Small intestine (tissue), 7 donors: Measurements from ENCODE around the gene GFY. TPM values are rescaled to one million over a fixed set of nuclear protein-coding genes. Genes with fewer than 3 reads are reported as not detected.
A peak's percentile ranks its signal among the peaks of the same experiment; 100 is the strongest.

ENCODE experiments used
- DNase-seq, 2 donors: peaks; one replicate each; pipeline versions ENCODE4 v3.0.0 to v3.0.0-alpha.2; 2013
- FAIRE-seq: peaks from 2 replicates; lab custom pipeline; 2012; peaks lifted over from hg19 to GRCh38; lab: Jason Lieb, UNC
- H3K27ac ChIP-seq, 3 donors: one replicate each; pipeline ENCODE4 v1.5.1; 2013; ENCODE audit warnings: low read length in 2 of 3, mild to moderate bottlenecking in 2 of 3, control low read depth in 1 of 3, inconsistent platforms in 1 of 3, low read depth in 1 of 3, moderate library complexity in 1 of 3
- H3K27me3 ChIP-seq, 3 donors: one replicate each; pipeline ENCODE4 v1.6.1; 2013; ENCODE audit warnings: low read length in 3 of 3, inconsistent platforms in 1 of 3; ENCODE audit not compliant: control insufficient read depth in 3 of 3, insufficient read depth in 3 of 3
- H3K36me3 ChIP-seq, 3 donors: one replicate each; pipeline ENCODE4 v1.6.1; 2013; ENCODE audit warnings: low read length in 3 of 3, inconsistent platforms in 1 of 3, low read depth in 1 of 3, mild to moderate bottlenecking in 1 of 3, moderate library complexity in 1 of 3; ENCODE audit not compliant: control insufficient read depth in 3 of 3, insufficient read depth in 2 of 3
- H3K4me1 ChIP-seq, 3 donors: one replicate each; pipeline ENCODE4 v1.6.1; 2013; ENCODE audit warnings: low read length in 2 of 3, inconsistent platforms in 1 of 3, low read depth in 1 of 3, mild to moderate bottlenecking in 1 of 3, moderate library complexity in 1 of 3; ENCODE audit not compliant: control insufficient read depth in 3 of 3, insufficient read depth in 2 of 3
- H3K4me3 ChIP-seq, 3 donors: one replicate each; pipeline ENCODE4 v1.5.1; 2013; ENCODE audit warnings: low read length in 3 of 3, control low read depth in 1 of 3, inconsistent platforms in 1 of 3, low read depth in 1 of 3, mild to moderate bottlenecking in 1 of 3, moderate library complexity in 1 of 3
- H3K9me3 ChIP-seq, 2 donors: one replicate each; pipeline ENCODE4 v1.6.1; 2013; ENCODE audit warnings: low read depth in 1 of 2, low read length in 1 of 2; ENCODE audit not compliant: control insufficient read depth in 2 of 2, insufficient read depth in 1 of 2
- whole genome bisulfite sequencing, 3 donors: extraction: QIAGEN DNeasy Blood & Tissue Kit; methylation state at CpG; one replicate each; pipeline ENCODE4 v1.1.7; 2013; 5-methylcytosine and 5-hydroxymethylcytosine counted together
- polyA plus RNA-seq, 4 donors: library from polyadenylated mRNA; stranded (reverse) in 3 of 4; unstranded in 1 of 4; fragments of 200-250 nt in 3 of 4; fragments of 120-200 nt in 1 of 4; gene quantifications; one replicate each; pipeline versions ENCODE4 v1.2.1 to v1.2.3, GENCODE V29; 2013
- donor health status: healthy with polysubstance abuse.
- donor health status: control.
- donor health status: control.
- donor health status: Bipolar disorder and iron deficiency.
- donor health status: healthy.

Gene GFY
- polyA plus RNA-seq, 4 donors, result not detected

- Histone ChIP-seq H3K27me3 (peaks cover 20 to 100% (median 47%) of the 10 kb centered on the region in 3 donors), H3K4me1 (peaks cover 0 to 2% (median 0%) of the 10 kb centered on the region in 3 donors), H3K4me3 (no peak overlapping the region), H3K36me3 (no peaks in the 10 kb centered on the region), H3K27ac (no peak overlapping the region), H3K9me3 (no peaks in the 10 kb centered on the region)
- 14 to 38% (median 29%) methylated on average over 2 to 3 of the region's 3 CpGs for WGBS, 3 donors
- no peak for DNase-seq
- no peak for FAIRE-seq
These were observed 3.3 kb upstream of the GFY start for GRCh38 chr19:49421878-49422202.

- Histone ChIP-seq H3K36me3 (no peaks in the 10 kb centered on the region), H3K27me3 (peaks cover 20 to 100% (median 51%) of the 10 kb centered on the region in 3 donors), H3K4me3 (peak overlapping the region in 1 of 3 donors; percentile 18), H3K9me3 (no peaks in the 10 kb centered on the region), H3K27ac (no peak overlapping the region), H3K4me1 (peaks cover 0 to 2% (median 0%) of the 10 kb centered on the region in 3 donors)
- peak in 1 of 2 donors; percentile 41 for DNase-seq
- FAIRE-seq, result no peak
- 4 to 5% (median 4%) methylated on average over 52 to 58 of the region's 58 CpGs for WGBS, 3 donors
These were observed 2.6 kb upstream of the GFY start for GRCh38 chr19:49422407-49423070.

GRCh38 chr19:49423071-49423984 is 1.9 kb upstream of the GFY start, which contains the start of gene PTH2:
PTH2 (minus strand) TSS chr19:49423441; CDS start chr19:49423339, 102 bp downstream.
- WGBS, 3 donors, result 9 to 14% (median 12%) methylated on average over 40 to 42 of the region's 42 CpGs
- Histone ChIP-seq H3K27ac (no peak within 1 kb of the TSS), H3K4me3 (peak within 1 kb of the TSS in 1 of 3 donors; percentile 18), H3K27me3 (peaks cover 20 to 100% (median 56%) of the 10 kb centered on the region in 3 donors), H3K36me3 (no peaks in the 10 kb centered on the region), H3K4me1 (peaks cover 0 to 2% (median 0%) of the 10 kb centered on the region in 3 donors), H3K9me3 (peaks cover 0 to 2% of the 10 kb centered on the region in 2 donors)
- no peak for FAIRE-seq
- no peak for DNase-seq

- Histone ChIP-seq H3K36me3 (no peaks in the 10 kb centered on the region), H3K4me1 (peaks cover 0 to 2% (median 0%) of the 10 kb centered on the region in 3 donors), H3K27me3 (peaks cover 20 to 100% (median 57%) of the 10 kb centered on the region in 3 donors), H3K9me3 (peaks cover 0 to 2% of the 10 kb centered on the region in 2 donors), H3K4me3 (no peak overlapping the region), H3K27ac (no peak overlapping the region)
- DNase-seq (no peak), FAIRE-seq (no peak)
- WGBS, 3 donors, result 0 to 11% (median 8%) methylated on average over 3 of the region's 3 CpGs
These were observed 1.2 kb upstream of the GFY start for GRCh38 chr19:49423985-49424303.

GRCh38 chr19:49425922-49426592 is 869 bp downstream of the GFY start:
- WGBS, 3 donors, result 3 to 5% (median 5%) methylated on average over 28 to 30 of the region's 30 CpGs
- no peak overlapping the region for H3K4me3 ChIP-seq
- H3K36me3 ChIP-seq, result no peaks in the 10 kb centered on the region
- H3K4me1 ChIP-seq, result peaks cover 0 to 2% (median 0%) of the 10 kb centered on the region in 3 donors
- FAIRE-seq (no peak), DNase-seq (no peak)
- no peak overlapping the region for H3K27ac ChIP-seq
- peaks cover 20 to 99% (median 65%) of the 10 kb centered on the region in 3 donors for H3K27me3 ChIP-seq
- peaks cover 0 to 2% of the 10 kb centered on the region in 2 donors for H3K9me3 ChIP-seq

- Histone ChIP-seq H3K4me3 (no peak overlapping the region), H3K9me3 (peaks cover 0 to 11% of the 10 kb centered on the region in 2 donors), H3K27ac (no peak overlapping the region), H3K4me1 (peaks cover 0 to 2% (median 0%) of the 10 kb centered on the region in 3 donors), H3K27me3 (peaks cover 14 to 99% (median 70%) of the 10 kb centered on the region in 3 donors), H3K36me3 (no peaks in the 10 kb centered on the region)
- no peak for FAIRE-seq
- WGBS, 3 donors, result 53 to 56% (median 53%) methylated on average over 9 to 12 of the region's 12 CpGs
- DNase-seq, result no peak
These were observed 2.2 kb downstream of the GFY start for GRCh38 chr19:49427339-49427738.

GRCh38 chr19:49427855-49428546 is 2.8 kb downstream of the GFY start:
- H3K4me3 ChIP-seq, result no peak overlapping the region
- H3K27me3 ChIP-seq, result peaks cover 17 to 99% (median 66%) of the 10 kb centered on the region in 3 donors
- H3K9me3 ChIP-seq, result peaks cover 0 to 11% of the 10 kb centered on the region in 2 donors
- DNase-seq (no peak), FAIRE-seq (no peak)
- peaks cover 0 to 1% (median 0%) of the 10 kb centered on the region in 3 donors for H3K4me1 ChIP-seq
- WGBS, 3 donors, result 2 to 3% (median 3%) methylated on average over 37 to 45 of the region's 45 CpGs
- no peaks in the 10 kb centered on the region for H3K36me3 ChIP-seq
- no peak overlapping the region for H3K27ac ChIP-seq
